IPS-18a (cell line): ENCODE data around the gene PHYHIPL.

Source experiments
- H3K27ac ChIP-seq: one replicate; pipeline ENCODE4 v1.5.1; 2013; ENCODE audit warnings: low read length
- H3K27me3 ChIP-seq: one replicate; pipeline ENCODE4 v1.6.1; 2013; ENCODE audit warnings: mild to moderate bottlenecking, low read length; ENCODE audit not compliant: control insufficient read depth, insufficient read depth
- H3K36me3 ChIP-seq: one replicate; pipeline ENCODE4 v1.6.1; 2013; ENCODE audit warnings: low read depth, low read length; ENCODE audit not compliant: control insufficient read depth
- H3K4me1 ChIP-seq: one replicate; pipeline ENCODE4 v1.6.1; 2013; ENCODE audit warnings: low read depth, low read length; ENCODE audit not compliant: control insufficient read depth
- H3K4me3 ChIP-seq: one replicate; pipeline ENCODE4 v1.5.1; 2013; ENCODE audit warnings: low read length
- H3K9ac ChIP-seq: one replicate; pipeline ENCODE4 v1.6.1; 2013; ENCODE audit warnings: mild to moderate bottlenecking, low read length, moderate library complexity
- H3K9me3 ChIP-seq: one replicate; pipeline ENCODE4 v1.6.1; 2013; ENCODE audit warnings: low read depth, low read length; ENCODE audit not compliant: control insufficient read depth

PHYHIPL gene

GRCh38 chr10:59281861-59282260 lies 105.4 kb downstream of the PHYHIPL start:
- no peak overlapping the region for H3K27ac ChIP-seq
- no peaks in the 10 kb centered on the region for H3K27me3 ChIP-seq
- H3K4me1 ChIP-seq = no peaks in the 10 kb centered on the region
- H3K4me3 ChIP-seq = no peak overlapping the region
- H3K9ac ChIP-seq = no peak overlapping the region
- no peaks in the 10 kb centered on the region for H3K9me3 ChIP-seq
- no peaks in the 10 kb centered on the region for H3K36me3 ChIP-seq

DNA sequence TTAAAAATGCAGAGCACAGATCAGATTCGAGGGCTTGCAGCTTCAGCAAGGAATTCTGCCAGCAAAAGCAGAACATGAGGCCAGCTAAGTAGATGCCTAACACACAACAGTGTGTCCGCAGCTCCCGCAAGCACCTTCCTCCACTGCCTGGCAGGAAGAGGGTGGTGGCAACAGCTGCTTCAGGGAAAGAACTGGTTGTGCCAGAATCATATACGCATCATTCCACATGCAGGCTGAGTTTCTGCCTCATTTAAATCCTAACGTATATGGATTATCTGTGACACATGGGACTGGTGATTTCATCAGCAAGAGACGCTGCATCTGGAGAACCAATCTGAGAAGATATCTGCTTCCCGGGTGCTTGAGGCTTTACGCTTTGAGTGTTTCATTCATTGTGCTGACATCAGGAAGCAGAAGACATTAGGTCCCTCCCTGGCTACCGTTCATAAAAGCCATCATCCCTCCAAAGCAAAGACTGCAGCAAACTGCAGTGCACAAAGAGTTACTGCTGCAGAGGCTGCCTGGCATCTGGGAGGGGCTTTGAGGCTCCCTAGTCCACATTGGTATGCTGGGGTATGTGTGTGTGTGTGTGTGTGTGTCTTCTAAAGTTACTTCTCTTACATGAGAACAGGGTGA lies 107.1 kb downstream of the PHYHIPL start:
- Histone ChIP-seq H3K27ac (no peak overlapping the region), H3K9ac (no peak overlapping the region)

GRCh38 chr10:59284118-59284975 lies 107.9 kb downstream of the PHYHIPL start:
- H3K4me3 ChIP-seq = no peak overlapping the region
- H3K27me3 ChIP-seq = no peaks in the 10 kb centered on the region
- H3K27ac ChIP-seq = no peak overlapping the region
- no peaks in the 10 kb centered on the region for H3K9me3 ChIP-seq
- peaks cover under 1% of the 10 kb centered on the region for H3K4me1 ChIP-seq
- H3K36me3 ChIP-seq = no peaks in the 10 kb centered on the region
- no peak overlapping the region for H3K9ac ChIP-seq

More for the DNA sequence above, 107.1 kb downstream of the PHYHIPL start:
- Histone ChIP-seq H3K36me3 (no peaks in the 10 kb centered on the region), H3K9me3 (no peaks in the 10 kb centered on the region), H3K4me1 (no peaks in the 10 kb centered on the region), H3K27me3 (no peaks in the 10 kb centered on the region), H3K4me3 (no peak overlapping the region)

- peaks cover 8% of the 10 kb centered on the region for H3K4me1 ChIP-seq
- H3K4me3 ChIP-seq = no peak overlapping the region
- H3K9me3 ChIP-seq = no peaks in the 10 kb centered on the region
- no peaks in the 10 kb centered on the region for H3K27me3 ChIP-seq
- no peak overlapping the region for H3K9ac ChIP-seq
- no peaks in the 10 kb centered on the region for H3K36me3 ChIP-seq
- H3K27ac ChIP-seq = no peak overlapping the region
Measured at GRCh38 chr10:59285073-59285472, 108.6 kb downstream of the PHYHIPL start.

DNA sequence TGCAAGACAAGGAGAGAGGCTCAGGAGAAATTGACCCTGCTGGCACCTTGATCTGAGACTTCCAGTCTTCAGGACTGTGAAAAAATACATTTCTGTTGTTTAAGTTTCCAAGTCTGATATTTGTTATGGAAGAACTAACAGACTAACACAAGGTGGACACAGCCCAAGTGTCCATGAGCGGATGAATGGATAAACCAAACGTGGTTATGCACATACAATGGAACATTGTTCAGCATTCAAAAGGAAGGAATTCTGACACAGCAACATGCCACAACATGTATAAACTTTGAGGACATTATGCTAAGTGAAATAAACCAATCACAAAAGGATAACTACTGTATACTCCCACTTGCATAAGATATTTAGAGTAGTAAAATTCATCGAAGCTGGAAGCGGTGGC lies 109.4 kb downstream of the PHYHIPL start:
- Histone ChIP-seq H3K9ac (no peak overlapping the region), H3K9me3 (no peaks in the 10 kb centered on the region), H3K36me3 (no peaks in the 10 kb centered on the region), H3K4me3 (no peak overlapping the region), H3K4me1 (peaks cover 11% of the 10 kb centered on the region), H3K27me3 (no peaks in the 10 kb centered on the region), H3K27ac (no peak overlapping the region)

DNA sequence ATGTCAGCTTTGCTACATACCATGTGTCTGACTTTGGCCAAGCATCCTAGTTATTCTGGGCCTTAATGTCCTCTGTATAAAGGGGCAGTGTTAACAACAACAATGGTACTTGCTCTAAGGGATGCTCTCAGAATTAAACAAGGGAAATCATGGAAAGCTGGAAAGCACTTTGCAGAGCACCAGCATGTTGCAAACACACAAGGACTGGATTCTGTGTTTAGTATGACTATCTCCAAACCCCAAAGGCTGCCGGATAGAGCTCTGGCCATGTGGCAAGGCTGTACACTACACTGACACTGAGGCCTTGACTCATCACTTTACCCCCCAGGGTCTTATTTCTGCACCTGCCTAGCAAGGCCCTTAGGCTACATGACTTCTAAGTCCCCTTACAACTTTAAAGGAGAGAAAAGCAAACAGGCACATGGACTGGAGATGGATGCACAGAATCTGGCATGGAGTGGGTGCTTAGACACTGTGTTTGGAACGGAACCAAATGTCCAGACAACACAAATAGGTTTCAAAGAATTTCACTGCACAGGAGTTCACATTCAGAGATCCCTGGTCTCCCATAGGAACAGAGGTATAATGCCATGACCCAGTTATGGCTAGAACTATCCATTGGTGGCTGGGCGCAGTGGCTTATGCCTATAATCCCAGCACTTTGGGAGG lies 111.3 kb downstream of the PHYHIPL start:
- Histone ChIP-seq H3K27ac (no peak overlapping the region), H3K4me1 (peaks cover 11% of the 10 kb centered on the region), H3K27me3 (no peaks in the 10 kb centered on the region), H3K9me3 (no peaks in the 10 kb centered on the region), H3K9ac (no peak overlapping the region), H3K4me3 (no peak overlapping the region), H3K36me3 (no peaks in the 10 kb centered on the region)

GRCh38 chr10:59289853-59290252 lies 113.4 kb downstream of the PHYHIPL start:
- H3K27me3 ChIP-seq = no peaks in the 10 kb centered on the region
- H3K36me3 ChIP-seq = no peaks in the 10 kb centered on the region
- peaks cover 15% of the 10 kb centered on the region for H3K4me1 ChIP-seq
- H3K9ac ChIP-seq = no peak overlapping the region
- no peak overlapping the region for H3K4me3 ChIP-seq
- no peaks in the 10 kb centered on the region for H3K9me3 ChIP-seq
- H3K27ac ChIP-seq = no peak overlapping the region

- Histone ChIP-seq H3K9me3 (no peaks in the 10 kb centered on the region), H3K27me3 (no peaks in the 10 kb centered on the region), H3K9ac (no peak overlapping the region), H3K4me3 (no peak overlapping the region), H3K4me1 (peaks cover 18% of the 10 kb centered on the region), H3K27ac (no peak overlapping the region), H3K36me3 (no peaks in the 10 kb centered on the region)
Measured at GRCh38 chr10:59290448-59290847, 114.0 kb downstream of the PHYHIPL start.
